Activated naive CD4-positive, alpha-beta T cell (primary cell): ENCODE results near the gene ABHD13.

Experiments
- DNase-seq, 4 experiments: peaks; one replicate each; lab custom pipeline; 2025; lab: John Stamatoyannopoulos, UW

Gene ABHD13

DNA sequence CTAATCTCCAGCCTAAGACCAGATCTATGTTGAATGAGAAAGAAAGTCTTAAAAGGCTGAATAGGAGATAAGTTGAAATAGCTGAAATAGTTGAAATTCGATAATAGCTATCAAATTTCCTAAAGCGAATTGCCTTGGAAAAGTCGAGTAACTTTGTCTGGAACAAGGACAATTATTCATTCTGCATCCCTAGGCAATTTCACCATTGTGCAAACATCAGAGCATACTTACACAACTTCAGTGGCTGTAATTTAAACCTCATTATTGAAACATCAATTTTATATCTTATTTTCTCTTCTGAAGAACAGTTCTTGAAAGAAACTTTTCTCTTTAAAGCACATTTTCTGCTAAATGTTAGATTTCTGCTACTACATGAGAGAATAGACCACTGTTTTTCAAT lies 64.9 kb downstream of the ABHD13 start:
- DNase-seq = no peak
